Sigmoid colon (tissue), 7 donors: Measurements from ENCODE around the gene OCIAD1. TPM values are rescaled to one million over a fixed set of nuclear protein-coding genes. Genes with fewer than 3 reads are reported as not detected.

Experiments
- DNase-seq: peaks from one replicate; pipeline ENCODE4 v3.0.0-alpha.2; 2019
- H3K27ac ChIP-seq, 4 donors: fragments of 200-600 bp; sonication (generic); one replicate each; pipeline ENCODE4 v1.5.1; 2016 to 2019; ENCODE audit warnings: mild to moderate bottlenecking in 1 of 4
- H3K27me3 ChIP-seq, 3 donors: fragments of 200-600 bp; sonication (generic); one replicate each; pipeline ENCODE4 v1.5.1; 2019; ENCODE audit warnings: mild to moderate bottlenecking in 1 of 3
- H3K36me3 ChIP-seq, 4 donors: fragments of 200-600 bp; sonication (generic); one replicate each; pipeline ENCODE4 v1.5.1; 2016 to 2019
- H3K4me1 ChIP-seq, 4 donors: fragments of 200-600 bp; sonication (generic); one replicate each; pipeline ENCODE4 v1.5.1; 2017 to 2019
- H3K4me3 ChIP-seq, 4 donors: fragments of 200-600 bp; sonication (generic); one replicate each; pipeline ENCODE4 v1.5.1; 2017 to 2019; ENCODE audit warnings: mild to moderate bottlenecking in 2 of 4, moderate library complexity in 1 of 4
- H3K9me3 ChIP-seq, 4 donors: fragments of 200-600 bp in 3 of 4; sonication (generic) in 3 of 4; one replicate each; pipeline versions ENCODE4 v1.5.1 to v1.6.1; 2013 to 2019
- CTCF ChIP-seq, 4 experiments: fragments of 450-650 bp in 3 of 4; fragments of 200-600 bp in 1 of 4; IDR thresholded peaks; one replicate each; pipeline ENCODE4 v1.5.1; 2016 to 2019; ENCODE audit warnings: antibody characterized with exemption in 4 of 4, mild to moderate bottlenecking in 3 of 4, moderate library complexity in 2 of 4
- EP300 ChIP-seq, 4 donors: sonication (generic); formaldehyde crosslinking; IDR thresholded peaks; one replicate each; pipeline ENCODE4 v1.6.1; 2017; ENCODE audit warnings: antibody characterized with exemption in 4 of 4
- POLR2A ChIP-seq, 2 donors: fragments of 450-650 bp; IDR thresholded peaks; one replicate each; pipeline ENCODE4 v1.6.1; 2016; ENCODE audit warnings: antibody characterized with exemption in 2 of 2, mild to moderate bottlenecking in 2 of 2, moderate library complexity in 2 of 2
- POLR2AphosphoS5 ChIP-seq, 4 donors: sonication (generic); formaldehyde crosslinking; IDR thresholded peaks; one replicate each; pipeline ENCODE4 v1.6.1; 2017; ENCODE audit warnings: antibody characterized with exemption in 4 of 4
- WGBS, 2 donors: extraction: QIAGEN DNeasy Blood & Tissue Kit; methylation state at CpG; one replicate each; pipeline ENCODE4 v1.1.7; 2013; 5-methylcytosine and 5-hydroxymethylcytosine counted together
- intact Hi-C: fragments of 100-400 bp; cut with DNase I; formaldehyde crosslinking; loops from one replicate; pipeline ENCODE4 v1.15.1; 2023
- polyA plus RNA-seq, 3 donors: library from polyadenylated mRNA; stranded (reverse); fragments of 200-250 nt; gene quantifications; one replicate each; pipeline ENCODE4 v1.2.3, GENCODE V29; 2013
- total RNA-seq, 4 donors: library from RNA; depleted of rRNA; stranded (reverse); fragments of >200 nt; gene quantifications; one replicate each; pipeline ENCODE4 v1.1.0, GENCODE V29; 2016
- donor health status: healthy with polysubstance abuse.
- donor health status: Bipolar disorder and iron deficiency.
- donor health status: healthy.

Gene OCIAD1
- total RNA-seq, result 100 to 1,000 TPM in 3 of 4 donors, 10 to 100 TPM in 1; 96.1 to 133 (median 110) TPM
- 100 to 1,000 TPM in 1 of 3 donors, 10 to 100 TPM in 2; 51.7 to 124 (median 69.4) TPM for polyA plus RNA-seq

GRCh38 chr4:48830706-48831531 is at the start of gene OCIAD1:
TSS of gene OCIAD1 (plus strand) at chr4:48831088. CDS start at chr4:48832625, 1,537 bp downstream.
- Histone ChIP-seq H3K4me3 (peak within 1 kb of the TSS; percentile 67 to 90 (median 73)), H3K9me3 (no peaks in the 10 kb centered on the region), H3K27me3 (no peaks in the 10 kb centered on the region), H3K36me3 (peaks cover 3 to 32% (median 17%) of the 10 kb centered on the region in 4 donors), H3K27ac (peak within 1 kb of the TSS; percentile 89 to 97 (median 90)), H3K4me1 (peaks cover 0 to 22% (median 16%) of the 10 kb centered on the region in 4 donors)
- intact Hi-C loops, result loop anchor here (1.0 to 10.0 kb wide), 5 partner anchors 52 to 919 kb away; partner anchors contain the start of genes NFXL1 and SLAIN2
- peak; percentile 99 for DNase-seq
- 0 to 1% methylated on average over 56 of the region's 56 CpGs for WGBS, 2 donors
- peak in 3 of 4 donors; percentile 68 to 83 (median 70) for TF ChIP-seq POLR2AphosphoS5 (IDR thresholded peaks at IDR 0.05)
- TF ChIP-seq EP300 (IDR thresholded peaks at IDR 0.05), result peak in 1 of 4 donors; percentile 71
- no peak for TF ChIP-seq CTCF (IDR thresholded peaks at IDR 0.05)
- peak in 1 of 2 donors; percentile 9 for TF ChIP-seq POLR2A (IDR thresholded peaks at IDR 0.05)

GRCh38 chr4:48781968-48782367 is 48.9 kb upstream of the OCIAD1 start:
- no peak for TF ChIP-seq POLR2A (IDR thresholded peaks at IDR 0.05)
- TF ChIP-seq POLR2AphosphoS5 (IDR thresholded peaks at IDR 0.05), result no peak
- no peak for TF ChIP-seq EP300 (IDR thresholded peaks at IDR 0.05)
- no peaks in the 10 kb centered on the region for H3K27me3 ChIP-seq
- no peaks in the 10 kb centered on the region for H3K9me3 ChIP-seq
- H3K4me1 ChIP-seq, result peaks cover 0 to 21% (median 16%) of the 10 kb centered on the region in 4 donors
- intact Hi-C loops, result loop anchor here (2.0 to 5.0 kb wide), 3 partner anchors 130 to 441 kb away; partner anchors contain the start of gene SLAIN2
- peak overlapping the region in 1 of 4 donors; percentile 94 for H3K27ac ChIP-seq
- DNase-seq, result no peak
- H3K4me3 ChIP-seq, result no peak overlapping the region
- H3K36me3 ChIP-seq, result no peaks in the 10 kb centered on the region

GRCh38 chr4:48785302-48785701 is 45.6 kb upstream of the OCIAD1 start:
- Histone ChIP-seq H3K4me1 (peaks cover 0 to 8% (median 2%) of the 10 kb centered on the region in 4 donors), H3K4me3 (no peak overlapping the region), H3K27ac (no peak overlapping the region), H3K36me3 (no peaks in the 10 kb centered on the region), H3K9me3 (no peaks in the 10 kb centered on the region), H3K27me3 (no peaks in the 10 kb centered on the region)
- no peak for DNase-seq
- intact Hi-C loops, result no loop called here
- no peak for TF ChIP-seq POLR2A (IDR thresholded peaks at IDR 0.05)
- no peak for TF ChIP-seq POLR2AphosphoS5 (IDR thresholded peaks at IDR 0.05)
- no peak for TF ChIP-seq CTCF (IDR thresholded peaks at IDR 0.05)
- no peak for TF ChIP-seq EP300 (IDR thresholded peaks at IDR 0.05)

DNA sequence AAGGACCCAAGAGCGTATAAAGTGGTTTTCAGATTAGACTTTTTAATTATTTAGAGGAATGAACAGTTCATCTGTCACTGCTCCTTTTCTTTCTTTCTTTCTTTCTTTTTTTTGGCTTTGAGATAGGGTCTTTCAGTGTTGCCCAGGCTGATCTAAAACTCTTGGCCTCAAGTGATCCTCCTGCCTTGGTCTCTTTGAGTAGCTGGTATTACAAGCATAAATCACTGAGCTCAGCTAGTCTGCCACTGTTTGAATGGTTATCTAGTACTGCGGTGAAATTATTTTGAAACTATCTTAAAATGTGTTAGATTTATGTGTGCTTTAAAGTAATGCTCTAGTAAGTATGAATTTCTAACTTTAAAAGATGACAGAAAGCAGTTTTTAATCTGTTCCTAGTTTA is 44.3 kb upstream of the OCIAD1 start:
- Histone ChIP-seq H3K27ac (no peak overlapping the region), H3K9me3 (no peaks in the 10 kb centered on the region), H3K4me1 (peaks cover 0 to under 1% (median 0%) of the 10 kb centered on the region in 4 donors), H3K36me3 (no peaks in the 10 kb centered on the region), H3K4me3 (no peak overlapping the region), H3K27me3 (no peaks in the 10 kb centered on the region)
- no peak for DNase-seq
- no peak for TF ChIP-seq CTCF (IDR thresholded peaks at IDR 0.05)
- TF ChIP-seq POLR2A (IDR thresholded peaks at IDR 0.05), result no peak
- TF ChIP-seq POLR2AphosphoS5 (IDR thresholded peaks at IDR 0.05), result no peak
- no peak for TF ChIP-seq EP300 (IDR thresholded peaks at IDR 0.05)
- 84 to 92% methylated on average over 2 of the region's 2 CpGs for WGBS, 2 donors
- intact Hi-C loops, result no loop called here

DNA sequence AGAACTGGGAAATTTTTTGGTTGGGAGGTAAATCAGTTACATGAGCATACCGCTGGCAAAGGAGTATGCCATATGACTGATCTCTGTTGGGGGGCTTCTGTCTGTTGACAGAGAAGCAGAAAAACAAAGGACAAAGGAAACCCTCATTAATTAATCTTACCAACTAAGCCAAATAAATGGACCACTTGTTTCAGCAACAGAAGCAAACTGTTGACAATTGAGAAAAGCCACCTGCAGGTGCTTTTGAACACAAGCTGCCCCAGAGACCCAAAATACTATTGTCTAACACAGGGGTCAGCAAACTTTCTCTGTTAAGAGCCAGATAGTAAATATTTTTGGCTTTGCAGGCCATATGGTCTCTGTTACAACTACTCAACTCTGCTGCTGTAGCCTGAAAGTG is 43.8 kb upstream of the OCIAD1 start:
- WGBS, 2 donors, result 83 to 90% methylated on average over 1 of the region's 1 CpG
- Histone ChIP-seq H3K27ac (no peak overlapping the region), H3K9me3 (no peaks in the 10 kb centered on the region), H3K4me3 (no peak overlapping the region), H3K4me1 (peaks cover 0 to 5% (median 1%) of the 10 kb centered on the region in 4 donors), H3K27me3 (no peaks in the 10 kb centered on the region), H3K36me3 (no peaks in the 10 kb centered on the region)
- intact Hi-C loops, result no loop called here
- TF ChIP-seq POLR2A (IDR thresholded peaks at IDR 0.05) (no peak), EP300 (IDR thresholded peaks at IDR 0.05) (no peak), POLR2AphosphoS5 (IDR thresholded peaks at IDR 0.05) (no peak), CTCF (IDR thresholded peaks at IDR 0.05) (no peak)
- DNase-seq, result no peak
